GM21737 (cell line): Measurements from ENCODE around the gene EIF2S3.
"Not testable (repeated sequence)": the region's sequence is repeated elsewhere in the genome, so short reads cannot be mapped to it uniquely, and the experiment has no call there.

Experiments
- ATAC-seq: cut with Tn5 transposase; IDR thresholded peaks from one replicate; pipeline ENCODE4 v1.9.1; 2021; ENCODE audit warnings: mild to moderate bottlenecking, moderate library complexity; ENCODE audit not compliant: unreplicated experiment

The EIF2S3 gene

DNA sequence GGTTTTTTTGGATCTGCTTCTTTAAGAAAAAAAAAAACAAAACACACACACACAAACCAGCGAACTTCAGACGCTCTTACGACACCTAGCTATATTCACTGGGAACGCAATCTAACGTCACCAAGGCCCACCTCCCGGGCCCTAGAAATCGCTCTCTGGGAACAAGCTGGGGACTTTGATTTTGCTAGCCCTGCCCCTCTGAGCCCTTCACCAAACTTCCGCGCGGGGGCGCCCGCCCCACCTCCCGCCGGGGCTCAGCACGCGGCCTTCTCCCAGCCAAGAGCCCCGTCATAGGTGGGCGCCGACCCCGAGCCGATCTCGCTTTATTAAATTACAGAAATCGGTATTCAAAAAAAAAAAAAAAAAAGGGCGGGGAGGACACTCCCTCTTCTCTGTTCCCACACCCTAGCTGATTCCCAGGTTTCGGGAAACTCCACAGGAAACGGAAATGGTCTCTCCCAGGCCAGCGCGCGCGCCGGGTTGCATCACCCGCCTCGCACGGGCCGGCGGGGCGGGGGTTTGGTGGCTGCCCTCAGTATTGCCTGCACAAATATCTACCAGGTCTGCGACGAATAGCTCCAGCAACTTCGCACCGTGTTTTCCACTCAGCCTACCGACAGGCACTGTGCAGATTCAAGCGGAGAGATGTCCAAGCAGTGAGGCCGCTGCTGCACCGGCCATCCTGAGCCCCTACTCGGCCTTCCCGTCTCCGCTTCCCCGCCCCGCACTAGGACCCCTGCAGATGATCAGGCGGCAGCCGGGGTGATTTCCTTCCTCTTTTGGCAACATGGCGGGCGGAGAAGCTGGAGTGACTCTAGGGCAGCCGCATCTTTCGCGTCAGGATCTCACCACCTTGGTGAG lies at the start of gene EIF2S3:
TSS of gene EIF2S3 (plus strand) at position 775 of the 861 bp plus-strand sequence. CDS start at position 788, 13 bp downstream.
- peak; percentile 87 for ATAC-seq

DNA sequence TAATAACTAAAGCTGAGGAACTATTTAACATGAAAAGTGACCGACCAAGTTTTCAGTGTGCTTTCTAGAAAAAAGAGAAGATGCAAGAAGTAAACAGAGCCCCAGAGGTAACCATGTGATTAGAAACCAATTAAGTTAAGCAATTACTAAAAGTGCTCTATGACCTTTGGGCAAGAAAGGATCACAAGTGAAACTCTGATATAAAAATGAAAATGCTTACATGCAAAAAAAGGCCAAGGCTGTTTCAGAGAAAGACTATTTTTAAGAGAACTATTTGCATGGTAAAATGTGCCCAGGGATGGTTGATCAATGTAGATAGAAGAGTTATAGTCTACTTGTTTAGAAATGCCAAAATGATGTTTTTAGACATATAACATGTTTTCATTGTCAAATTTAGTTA lies 49.7 kb upstream of the EIF2S3 start:
- no peak for ATAC-seq

DNA sequence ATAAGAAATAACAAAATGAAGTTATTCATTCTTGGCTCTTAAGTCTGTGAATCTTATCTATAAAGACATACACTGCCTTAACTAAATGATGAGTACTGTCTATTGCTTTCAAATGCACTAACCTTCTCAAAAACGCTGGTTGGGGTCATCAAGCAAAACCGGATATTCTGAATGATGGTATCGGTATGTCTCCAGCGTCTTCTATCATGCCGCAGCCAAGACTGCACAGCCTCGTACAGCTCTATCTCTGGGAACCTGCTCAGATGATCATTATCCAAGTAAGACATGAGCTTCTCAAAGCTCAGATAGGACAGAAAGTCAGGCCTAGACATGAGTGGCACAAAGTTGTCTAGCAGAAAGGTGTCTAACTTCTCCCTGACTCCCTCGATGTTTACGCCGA lies 48.9 kb upstream of the EIF2S3 start:
- no peak for ATAC-seq

DNA sequence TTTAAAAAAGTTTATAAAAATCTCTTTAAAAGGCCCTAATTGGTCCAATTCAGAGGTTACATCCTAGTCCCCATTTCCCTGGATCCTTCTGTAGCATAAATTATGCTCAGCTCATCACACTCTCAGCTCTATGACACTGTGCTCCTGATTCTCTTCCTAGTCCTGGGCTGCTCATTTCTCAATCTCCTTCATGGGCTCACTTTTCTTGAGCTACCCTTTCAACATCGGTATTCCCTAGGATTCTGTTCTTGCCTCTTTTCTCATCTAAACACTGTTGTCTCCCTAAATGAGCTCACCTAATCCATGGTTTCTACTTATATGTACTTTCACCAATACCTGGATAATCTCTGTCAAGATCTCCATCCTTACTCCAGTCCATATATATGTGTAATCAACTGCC lies 42.5 kb upstream of the EIF2S3 start:
- ATAC-seq, result no peak

DNA sequence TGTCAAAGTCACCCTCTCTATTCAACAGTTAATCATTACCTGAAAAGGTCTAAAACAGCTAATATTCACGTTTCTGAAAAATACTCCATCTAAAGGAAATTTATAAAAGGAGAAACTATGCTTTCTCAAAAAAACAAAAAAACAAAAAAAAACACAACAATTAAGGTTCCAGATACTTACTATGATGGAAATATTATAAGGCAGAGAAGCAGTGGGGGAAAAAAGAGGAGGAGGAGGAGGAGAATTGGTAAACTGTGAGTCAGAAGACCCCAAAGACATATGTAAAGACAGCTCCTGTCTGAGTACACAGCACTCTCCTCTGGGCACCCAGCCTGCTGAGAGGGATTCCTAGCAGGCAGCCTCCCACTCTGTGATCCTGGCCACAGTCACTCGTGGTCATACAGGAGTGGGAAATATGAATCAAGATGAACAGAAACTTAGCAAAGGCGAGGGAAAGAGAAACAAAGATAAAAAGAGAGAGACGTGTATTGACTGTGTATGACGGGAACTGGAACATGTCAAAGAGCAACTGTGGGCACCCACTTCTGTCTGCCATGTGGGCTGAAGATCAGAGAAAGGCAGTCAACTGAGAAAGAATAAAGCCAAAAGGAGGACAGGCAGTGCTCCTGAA lies 40.3 kb upstream of the EIF2S3 start:
- ATAC-seq, result no peak

DNA sequence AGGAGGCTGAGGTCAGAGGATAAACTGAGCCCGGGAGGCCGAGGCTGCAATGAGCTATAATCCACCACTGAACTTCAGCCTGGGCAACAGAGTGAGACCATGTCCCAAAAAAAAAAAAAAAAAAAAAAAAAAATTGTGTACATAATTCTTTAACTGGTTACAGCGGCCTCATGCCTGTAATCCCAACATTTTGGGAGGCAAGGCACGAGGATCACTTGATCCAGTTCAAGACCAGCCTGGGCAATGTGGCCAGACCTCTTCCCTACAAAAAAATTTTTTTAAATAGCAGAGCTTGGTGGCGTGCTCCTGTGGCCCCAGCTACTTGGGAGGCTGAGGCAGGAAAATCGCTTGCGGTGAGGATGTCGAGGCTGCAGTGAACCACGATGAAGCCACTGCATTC lies 37.1 kb upstream of the EIF2S3 start:
- no peak for ATAC-seq

DNA sequence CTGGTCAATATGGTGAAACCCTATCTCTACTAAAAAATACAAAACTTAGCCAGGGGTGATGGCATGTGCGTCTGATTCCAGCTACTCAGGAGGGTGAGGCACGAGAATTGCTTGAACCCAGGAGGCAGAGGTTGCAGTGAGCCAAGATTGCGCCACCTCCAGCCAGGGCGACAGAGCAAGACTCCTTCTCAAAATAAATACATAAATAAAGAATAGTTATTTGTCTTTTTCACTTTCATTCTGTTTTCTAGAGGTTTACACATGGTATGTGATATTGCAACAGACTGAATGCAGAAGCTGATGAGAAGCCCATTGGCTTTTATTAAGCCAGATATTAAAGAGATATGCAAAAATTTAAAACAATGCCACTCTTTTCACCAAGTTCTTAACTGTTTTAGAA lies 35.9 kb upstream of the EIF2S3 start:
- no peak for ATAC-seq

DNA sequence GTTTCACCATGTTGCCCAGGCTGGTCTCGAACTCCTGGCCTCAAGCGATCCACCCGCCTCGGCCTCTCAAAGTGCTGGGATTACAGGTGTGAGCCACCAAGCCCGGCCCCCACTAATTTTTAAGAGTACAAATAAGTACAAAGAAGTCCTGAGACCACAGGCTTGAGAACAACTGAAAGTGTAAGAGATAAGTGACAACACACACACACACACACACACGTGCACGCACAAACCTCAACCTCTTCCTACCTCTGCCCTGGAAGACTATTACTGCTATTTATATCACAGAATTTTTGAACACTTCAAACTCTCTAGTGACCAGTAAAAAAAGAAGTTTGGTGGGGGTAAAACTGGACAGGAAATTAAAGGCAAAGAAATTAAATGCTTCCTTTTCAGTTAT lies 35.3 kb upstream of the EIF2S3 start:
- no peak for ATAC-seq

DNA sequence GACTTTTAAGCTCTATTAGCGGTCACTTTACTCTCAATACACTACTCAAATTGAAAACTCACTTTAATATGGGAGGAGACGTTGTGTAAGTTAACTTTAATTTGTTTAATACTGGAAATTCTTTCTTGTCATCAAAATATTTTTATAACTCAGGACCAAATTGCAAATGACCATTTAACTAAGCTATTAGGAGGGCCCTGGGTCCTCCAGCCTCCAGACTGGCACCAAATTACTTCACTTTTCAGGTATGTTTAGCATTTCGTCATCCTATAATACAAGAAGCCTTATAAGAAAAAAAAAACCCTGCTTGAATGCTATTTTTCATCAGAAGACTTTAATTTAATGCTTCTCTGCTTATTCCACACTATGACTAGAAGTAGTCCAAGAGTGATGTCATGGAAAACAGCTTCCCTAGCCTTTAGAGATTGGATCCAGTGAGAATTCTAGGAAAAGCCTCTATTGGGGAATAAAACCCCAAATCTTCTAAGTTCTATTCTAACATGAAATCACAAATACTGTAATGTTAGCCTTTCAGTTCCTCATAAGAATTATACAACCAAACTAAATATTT lies 34.4 kb upstream of the EIF2S3 start:
- no peak for ATAC-seq

DNA sequence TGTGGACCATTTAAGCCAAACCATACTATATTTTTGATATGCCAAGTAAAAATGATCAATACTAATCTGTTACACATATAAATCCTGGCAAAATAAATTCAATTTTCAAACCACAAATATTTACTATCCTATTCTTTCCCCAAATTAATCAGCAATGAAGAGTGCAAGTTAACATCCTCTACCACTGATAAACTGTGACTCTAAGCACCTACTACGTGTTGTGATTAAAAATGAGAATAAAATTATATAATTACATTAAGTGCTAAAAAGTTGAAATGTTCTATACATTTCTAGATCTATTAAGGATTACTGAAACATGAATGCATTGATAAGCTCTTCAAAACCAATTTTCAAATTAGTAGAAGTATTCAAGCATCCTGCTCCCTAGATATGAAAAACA lies 31.2 kb upstream of the EIF2S3 start:
- ATAC-seq, result no peak

DNA sequence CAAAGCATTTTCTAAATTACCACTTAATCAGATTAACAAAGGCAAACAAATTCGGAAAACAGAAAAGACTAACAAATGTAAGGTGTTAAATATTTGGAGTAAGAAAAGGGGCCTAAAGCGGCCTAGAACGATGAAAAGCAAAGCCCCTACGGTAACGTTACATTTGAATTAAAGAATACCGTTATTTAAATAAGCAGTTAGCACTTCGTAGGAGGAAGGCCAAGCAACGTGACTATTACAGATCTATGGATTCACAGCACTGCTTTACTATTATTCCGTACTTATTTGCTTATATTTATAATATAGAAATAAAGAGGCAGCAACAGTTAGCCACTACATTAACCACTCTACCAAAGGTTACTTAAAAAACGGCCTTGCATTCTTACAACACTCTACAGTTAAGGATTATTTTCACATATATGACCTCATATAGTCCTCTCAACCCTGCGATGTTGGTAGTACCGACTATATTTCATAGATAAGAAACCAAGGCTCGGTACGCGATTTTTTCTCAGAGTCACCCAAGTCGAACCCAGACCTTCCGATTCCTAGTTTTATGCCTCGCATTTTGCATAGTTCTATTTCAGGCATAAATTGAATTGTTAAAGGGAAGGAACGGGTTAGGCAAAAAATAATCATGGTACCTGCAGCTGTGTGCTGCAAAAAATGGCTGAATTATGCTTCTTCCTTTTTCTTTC lies 30.6 kb upstream of the EIF2S3 start:
- ATAC-seq, result no peak

DNA sequence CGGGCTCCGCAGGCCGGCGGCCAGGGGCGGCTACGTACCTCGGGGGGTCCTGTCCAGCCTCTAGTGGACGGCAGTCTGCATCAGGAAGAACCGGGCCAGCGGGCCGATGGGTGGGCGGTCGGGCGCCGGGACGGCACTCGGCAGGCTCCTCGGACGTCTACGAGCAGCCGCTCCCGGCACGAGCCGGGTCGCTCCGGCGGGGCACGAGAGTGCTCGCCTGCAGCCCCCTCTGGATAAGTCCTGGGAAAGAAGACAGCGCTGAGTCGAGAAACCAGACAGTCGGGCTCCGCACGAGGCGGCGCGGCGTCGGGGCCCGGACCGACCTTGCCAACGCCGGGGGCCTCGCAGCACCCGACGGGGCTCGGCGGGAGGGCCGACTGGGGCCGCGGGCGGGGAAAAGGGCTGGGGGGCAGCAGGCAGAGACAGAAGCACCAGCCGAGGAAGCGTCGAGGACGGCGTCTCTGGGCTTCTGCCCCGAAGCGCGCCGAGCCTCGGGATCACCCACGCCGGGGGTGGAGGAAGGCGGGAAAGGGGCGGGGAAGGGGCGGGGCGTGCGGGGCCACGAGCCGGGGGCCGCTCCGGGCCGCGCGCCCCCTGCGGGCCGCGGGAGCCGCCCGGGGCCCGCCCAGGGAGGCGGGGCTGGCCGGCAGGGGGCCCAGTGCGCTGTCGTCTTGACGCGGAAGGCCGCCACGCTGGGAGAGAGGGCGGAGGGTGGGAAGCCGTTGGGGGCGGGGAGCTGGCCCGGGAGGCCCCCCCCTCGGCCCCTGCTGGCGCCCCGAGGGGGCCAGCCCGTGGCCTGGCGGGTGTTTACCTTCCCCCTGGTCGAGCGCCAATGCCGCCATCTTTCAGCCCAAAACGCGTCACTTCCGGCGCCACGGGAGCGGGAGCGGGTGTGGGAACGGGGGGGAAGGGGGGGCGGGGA lies 29.7 kb upstream of the EIF2S3 start:
- ATAC-seq, result peak; percentile 92

DNA sequence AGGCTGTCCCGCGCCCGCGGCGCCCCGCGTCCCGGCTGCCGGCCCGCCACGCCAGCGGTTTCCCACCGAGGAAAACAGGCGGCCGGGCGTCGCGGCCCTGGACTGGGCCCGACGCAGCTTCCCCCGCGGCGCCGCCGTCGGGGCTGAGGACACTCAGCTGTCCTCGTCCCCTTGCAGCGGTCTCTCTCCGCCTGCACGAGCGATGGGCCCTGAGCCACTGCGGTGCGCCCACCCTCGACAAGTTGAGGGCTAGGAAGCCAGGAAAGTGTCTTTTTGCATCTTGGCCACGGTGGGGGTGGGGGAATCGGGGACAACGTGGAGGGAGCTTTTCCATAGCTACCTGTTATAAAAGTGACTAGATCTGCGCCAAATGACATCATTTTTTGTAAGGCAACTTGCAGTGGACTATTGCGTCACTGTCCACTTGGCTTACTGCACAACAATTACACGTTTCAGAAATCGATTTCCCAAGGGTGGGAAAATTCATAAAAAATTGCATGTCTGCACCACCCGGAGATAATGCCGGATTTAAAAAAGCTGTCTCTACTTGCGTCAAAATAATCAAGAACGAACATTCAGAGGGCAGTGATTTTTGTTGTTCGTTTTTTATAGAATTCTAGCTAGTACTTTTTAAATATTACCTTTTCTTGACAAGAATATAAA lies 28.9 kb upstream of the EIF2S3 start:
- ATAC-seq, result no peak

DNA sequence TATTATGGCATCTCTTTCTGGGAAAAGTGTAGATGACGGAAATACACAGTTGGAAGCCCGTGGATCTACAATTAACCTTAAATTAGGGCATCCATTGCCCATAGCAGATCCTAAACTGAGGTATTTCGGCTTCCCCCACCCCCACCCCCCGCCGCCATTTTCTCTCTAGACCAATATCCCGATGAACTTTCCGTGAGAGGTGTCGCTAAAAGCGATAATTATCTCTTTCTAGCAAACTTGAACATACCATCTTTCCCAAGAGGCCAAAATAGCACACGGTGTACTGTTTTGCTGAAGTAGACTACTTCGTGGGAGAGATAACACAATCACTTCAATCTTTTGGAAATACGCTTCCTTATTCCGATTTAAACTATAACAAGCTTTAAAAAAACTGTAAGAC lies 28.3 kb upstream of the EIF2S3 start:
- ATAC-seq, result no peak

DNA sequence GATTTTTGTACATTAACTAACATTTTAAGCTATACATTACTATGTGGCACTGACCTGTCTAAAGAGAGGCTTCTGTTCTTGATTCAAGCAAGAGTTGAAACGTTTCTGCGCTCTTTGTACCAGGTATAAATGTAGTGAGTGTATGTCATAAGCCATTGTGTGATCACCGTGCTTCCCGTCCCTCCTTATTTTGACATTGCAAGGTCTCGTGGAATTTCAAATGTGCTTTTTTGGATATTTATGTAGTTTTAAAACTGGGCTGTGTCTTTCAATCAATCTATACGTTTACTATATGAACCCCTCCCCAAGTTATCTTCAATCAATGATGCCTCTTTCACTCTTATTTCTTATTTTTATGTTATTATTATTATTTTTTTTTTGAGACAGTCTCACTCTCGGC lies 27.7 kb upstream of the EIF2S3 start, which contains the start of gene KLHL15:
TSS of gene KLHL15 (minus strand) at position 101 of the 400 bp plus-strand sequence. CDS start 20,493 bp downstream, outside the sequence.
- no peak for ATAC-seq

DNA sequence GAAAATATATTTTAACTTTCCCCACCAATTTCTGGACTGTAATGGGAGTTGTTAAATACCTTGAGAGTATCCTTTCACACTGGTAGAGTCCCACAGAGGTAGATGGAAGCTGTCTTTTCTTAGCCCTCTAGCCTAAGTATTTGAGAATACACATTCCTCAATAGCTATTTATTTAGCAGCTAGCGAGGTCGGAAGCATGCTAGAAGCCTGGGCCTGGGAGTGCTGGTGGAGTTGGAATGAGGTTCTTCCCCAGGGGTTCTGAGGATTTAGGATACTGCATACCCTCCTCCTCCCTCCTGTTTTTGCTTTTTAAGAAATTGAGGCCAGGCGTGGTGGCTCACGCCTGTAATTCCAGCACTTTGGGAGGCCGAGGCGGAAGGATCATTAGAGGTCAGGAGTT lies 26.8 kb upstream of the EIF2S3 start:
- no peak for ATAC-seq

DNA sequence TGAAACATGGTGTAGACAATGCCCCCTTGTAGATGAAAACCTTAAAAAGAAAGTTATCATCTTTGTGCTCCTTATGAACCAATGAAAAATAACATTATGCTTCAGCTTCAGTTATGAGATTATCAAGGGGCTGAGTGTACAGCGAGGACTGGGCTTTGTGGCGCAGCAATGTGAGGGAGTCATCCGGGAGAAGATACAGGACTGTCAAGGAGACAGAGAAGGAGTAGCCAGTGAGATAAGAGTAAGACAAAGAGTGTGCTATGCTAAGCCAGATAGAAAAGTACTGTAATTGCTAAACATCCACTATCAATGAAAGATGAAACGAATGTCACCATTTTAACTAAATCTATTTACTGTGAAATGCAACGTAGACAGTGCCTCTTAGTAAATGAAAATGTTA lies 24.2 kb upstream of the EIF2S3 start:
- no peak for ATAC-seq

DNA sequence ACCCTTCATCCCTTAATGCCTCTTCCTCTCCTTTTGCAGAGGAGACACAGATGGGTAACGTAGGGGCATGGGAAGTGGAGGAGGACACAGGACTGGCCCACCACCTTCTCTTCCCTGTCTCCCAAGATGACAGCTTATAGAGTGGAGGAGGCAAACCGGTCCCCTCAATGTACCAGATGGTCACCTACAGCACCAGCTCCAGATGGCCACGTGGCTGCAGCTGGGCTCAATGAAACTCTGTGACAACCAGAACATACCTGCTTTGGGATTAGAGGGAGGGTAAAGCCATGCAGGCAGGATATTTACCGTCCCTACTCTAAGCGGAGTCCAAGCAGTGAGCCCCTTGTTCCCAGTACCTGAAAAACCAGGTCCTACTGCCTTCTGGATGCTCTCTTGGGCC lies 20.3 kb upstream of the EIF2S3 start:
- ATAC-seq, result no peak

DNA sequence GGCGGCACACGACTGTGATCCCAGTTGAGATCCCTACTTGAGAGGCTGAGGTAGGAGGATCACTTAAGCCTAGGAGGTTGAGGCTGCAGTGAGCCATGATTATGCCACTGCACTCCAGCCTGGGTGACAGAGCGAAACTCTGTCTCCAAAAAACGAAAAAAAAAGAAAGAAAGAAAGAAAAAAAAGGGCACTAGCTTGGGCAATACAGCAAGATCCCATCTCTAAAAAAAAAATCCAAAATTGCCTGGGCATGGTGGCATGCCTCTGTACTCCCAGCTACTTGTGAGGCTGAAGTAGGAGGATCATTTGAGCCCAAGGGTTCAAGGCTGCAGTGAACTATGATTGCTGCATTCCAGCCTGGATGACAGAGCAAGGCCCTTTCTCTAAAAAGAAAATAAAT lies 17.0 kb upstream of the EIF2S3 start:
- no peak for ATAC-seq

DNA sequence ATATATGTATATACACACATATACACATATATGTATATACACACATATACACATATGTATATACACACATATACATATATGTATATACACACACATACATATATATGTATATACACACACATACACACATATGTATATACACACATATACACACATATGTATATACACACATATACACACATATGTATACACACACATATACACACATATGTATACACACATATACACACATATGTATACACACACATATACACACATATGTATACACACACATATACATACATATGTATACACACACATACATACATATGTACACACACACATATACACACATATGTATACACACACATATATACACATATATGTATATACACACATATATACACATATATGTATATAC lies 8.7 kb upstream of the EIF2S3 start:
- ATAC-seq, result not testable (repeated sequence)
